ENCODE data around the gene SMIM1. TPM values are rescaled to one million over a fixed set of nuclear protein-coding genes. Genes with fewer than 3 reads are reported as not detected.
"Not testable (repeated sequence)": the region's sequence is repeated elsewhere in the genome, so short reads cannot be mapped to it uniquely, and the experiment has no call there.

The SMIM1 gene
- total RNA-seq, 2 donors from 2014 or later = 1.5 to 2.8 TPM

DNA sequence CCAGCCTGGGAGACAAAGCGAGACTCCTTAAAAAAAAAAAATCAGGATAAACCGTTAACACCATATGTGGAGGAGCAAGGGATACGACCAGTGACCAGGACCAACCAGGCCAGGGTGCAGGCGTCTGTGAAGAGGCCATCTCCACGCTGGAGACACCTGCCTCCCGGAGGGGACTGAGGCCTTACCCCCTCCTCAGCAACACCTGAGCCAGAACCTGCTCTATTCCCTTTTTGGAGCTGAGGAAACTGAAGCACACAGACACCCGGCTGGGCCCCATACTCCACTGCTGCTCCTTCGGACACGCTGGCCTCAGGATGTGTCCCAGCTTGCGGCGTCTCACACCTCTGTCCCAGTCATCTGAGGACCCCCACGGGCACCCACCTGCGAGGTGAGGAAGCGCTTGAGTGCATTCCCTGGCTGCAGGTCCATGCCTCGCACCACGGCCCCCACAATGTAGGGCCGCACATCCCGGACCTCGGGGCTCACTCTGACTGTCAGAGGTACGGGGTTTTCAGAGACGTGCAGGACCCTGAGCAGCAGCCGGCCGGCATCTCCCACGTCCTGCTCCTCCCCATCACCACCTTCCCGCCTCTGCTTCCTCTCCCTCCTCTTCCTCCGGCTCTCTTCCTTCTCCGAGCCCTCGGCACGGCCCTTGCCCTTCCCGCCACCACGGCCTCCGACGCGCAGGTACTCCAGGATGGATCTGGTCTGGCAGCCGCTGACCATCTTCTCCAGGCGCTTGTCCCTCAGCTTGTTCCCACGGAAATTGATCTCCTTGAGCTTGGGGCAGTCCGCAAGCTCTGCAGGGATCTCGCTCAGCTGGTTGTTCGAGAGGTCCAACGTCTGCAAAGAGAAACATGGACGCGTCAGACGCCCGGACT, 14.2 kb downstream of the SMIM1 start:
- Mint-ChIP-seq H3K4me3 (peak overlapping the region; percentile 67), H3K27ac (peak overlapping the region; percentile 88), H3K36me3 (ENCODE audit: low read depth) (peaks cover 67% of the 10 kb centered on the region), H3K27me3 (no peaks in the 10 kb centered on the region), H3K4me1 (peaks cover 16% of the 10 kb centered on the region), H3K9me3 (no peaks in the 10 kb centered on the region)
- ATAC-seq (replicated peaks) = no peak

DNA sequence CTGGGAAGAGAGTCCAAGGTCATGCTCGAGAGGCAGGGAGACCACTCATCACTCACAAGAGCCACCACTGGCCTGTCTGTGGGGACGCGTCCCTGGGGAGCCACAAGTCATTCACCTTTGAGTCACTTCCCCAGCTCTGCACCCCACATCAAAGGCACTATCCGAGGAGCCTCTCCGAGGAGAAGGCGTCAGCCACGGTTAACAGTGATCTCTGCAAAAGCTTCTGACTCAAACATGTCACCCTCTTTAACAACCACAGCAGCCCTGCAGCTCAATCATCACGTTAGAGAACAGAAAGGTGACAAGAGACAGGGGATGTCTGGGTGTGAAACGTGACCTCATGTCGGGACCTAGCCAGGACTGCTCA, 14.8 kb downstream of the SMIM1 start:
- peak overlapping the region; percentile 88 for H3K27ac Mint-ChIP-seq
- peaks cover 62% of the 10 kb centered on the region for H3K36me3 Mint-ChIP-seq (ENCODE audit: low read depth)
- H3K4me3 Mint-ChIP-seq = peak overlapping the region; percentile 67
- no peaks in the 10 kb centered on the region for H3K27me3 Mint-ChIP-seq
- H3K4me1 Mint-ChIP-seq = peaks cover 16% of the 10 kb centered on the region
- peak; percentile 98 for ATAC-seq (replicated peaks)
- no peaks in the 10 kb centered on the region for H3K9me3 Mint-ChIP-seq

DNA sequence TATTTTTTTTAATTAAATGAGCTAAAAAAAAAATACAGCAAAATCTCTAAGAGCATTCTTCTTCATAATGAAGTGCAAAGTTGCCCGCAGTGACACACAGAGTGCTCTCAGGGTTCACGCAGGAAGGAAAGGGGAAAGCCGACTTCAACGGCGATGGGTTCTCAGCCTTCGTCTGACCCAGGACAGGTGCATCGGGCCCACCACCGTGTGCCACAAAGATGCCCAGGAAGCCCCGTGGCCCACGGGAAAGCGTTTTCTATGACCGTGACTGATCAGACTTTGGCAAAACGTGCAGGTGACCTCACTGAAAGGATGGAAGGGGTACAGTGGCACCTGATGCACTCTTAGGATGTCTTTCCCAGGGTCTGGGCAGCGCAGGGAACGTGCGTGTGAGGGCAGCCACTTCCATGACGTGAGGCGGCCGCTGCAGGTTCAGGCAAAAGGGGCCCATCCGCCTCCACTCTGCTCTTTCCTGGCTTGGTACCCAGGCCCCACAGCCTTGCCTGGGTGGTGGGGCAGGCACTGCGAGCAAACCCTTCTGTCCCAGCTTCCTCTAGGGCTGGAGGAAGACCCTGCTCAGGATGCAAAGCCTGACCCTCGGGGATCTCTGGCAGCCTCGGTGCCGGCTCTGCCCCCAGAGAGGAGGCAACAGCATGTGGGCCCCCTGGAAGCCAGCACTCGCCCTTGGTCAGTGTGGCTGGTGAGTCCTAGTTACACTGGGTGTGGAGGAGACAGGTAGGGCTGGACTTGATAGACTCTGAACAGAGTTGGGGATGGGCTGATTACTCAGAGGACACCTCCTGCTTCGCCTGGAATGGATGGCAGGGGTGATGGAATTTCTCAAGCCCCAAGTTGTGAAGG, 15.4 kb downstream of the SMIM1 start:
- Mint-ChIP-seq H3K27me3 (no peaks in the 10 kb centered on the region), H3K4me3 (peak overlapping the region; percentile 67), H3K9me3 (no peaks in the 10 kb centered on the region), H3K27ac (peak overlapping the region; percentile 88), H3K36me3 (ENCODE audit: low read depth) (peaks cover 62% of the 10 kb centered on the region), H3K4me1 (peaks cover 16% of the 10 kb centered on the region)
- peak; percentile 45 for ATAC-seq (replicated peaks)

DNA sequence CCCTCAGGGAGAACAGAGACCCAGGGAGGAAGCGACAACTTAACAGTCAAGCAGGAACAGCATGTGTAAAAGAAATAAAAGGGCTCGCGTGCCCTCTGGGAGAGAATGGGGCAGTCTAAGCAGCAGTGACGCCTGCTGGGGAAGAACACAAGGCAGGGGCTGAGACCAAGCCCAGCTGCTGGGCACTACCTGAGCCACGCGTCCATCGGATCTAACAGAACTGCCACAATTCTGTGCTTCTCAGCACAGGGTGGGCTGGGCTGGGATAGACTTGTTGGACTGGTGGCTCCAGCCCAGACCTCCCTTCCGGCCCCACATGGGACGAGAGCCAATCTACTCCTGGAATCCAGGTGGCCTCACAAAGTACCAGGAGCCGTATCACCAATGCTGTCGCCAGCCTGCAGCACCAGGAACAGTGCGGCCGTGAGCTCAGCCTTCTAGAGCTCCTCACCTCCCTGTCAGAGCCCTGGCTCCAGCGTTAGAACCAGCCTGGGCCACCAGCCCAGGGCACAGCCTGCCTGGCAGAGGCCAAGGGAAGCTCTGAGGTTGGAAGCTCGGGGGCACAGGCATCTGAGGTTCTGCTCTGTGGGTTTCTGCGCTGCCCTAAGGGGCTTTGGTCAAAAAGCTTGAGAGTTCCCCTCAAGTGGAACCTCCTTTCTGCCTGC, 16.3 kb downstream of the SMIM1 start:
- H3K9me3 Mint-ChIP-seq = no peaks in the 10 kb centered on the region
- H3K4me3 Mint-ChIP-seq = no peak overlapping the region
- H3K27ac Mint-ChIP-seq = peak overlapping the region; percentile 88
- peaks cover 54% of the 10 kb centered on the region for H3K36me3 Mint-ChIP-seq (ENCODE audit: low read depth)
- no peak for ATAC-seq (replicated peaks)
- no peaks in the 10 kb centered on the region for H3K27me3 Mint-ChIP-seq
- H3K4me1 Mint-ChIP-seq = peaks cover 21% of the 10 kb centered on the region

DNA sequence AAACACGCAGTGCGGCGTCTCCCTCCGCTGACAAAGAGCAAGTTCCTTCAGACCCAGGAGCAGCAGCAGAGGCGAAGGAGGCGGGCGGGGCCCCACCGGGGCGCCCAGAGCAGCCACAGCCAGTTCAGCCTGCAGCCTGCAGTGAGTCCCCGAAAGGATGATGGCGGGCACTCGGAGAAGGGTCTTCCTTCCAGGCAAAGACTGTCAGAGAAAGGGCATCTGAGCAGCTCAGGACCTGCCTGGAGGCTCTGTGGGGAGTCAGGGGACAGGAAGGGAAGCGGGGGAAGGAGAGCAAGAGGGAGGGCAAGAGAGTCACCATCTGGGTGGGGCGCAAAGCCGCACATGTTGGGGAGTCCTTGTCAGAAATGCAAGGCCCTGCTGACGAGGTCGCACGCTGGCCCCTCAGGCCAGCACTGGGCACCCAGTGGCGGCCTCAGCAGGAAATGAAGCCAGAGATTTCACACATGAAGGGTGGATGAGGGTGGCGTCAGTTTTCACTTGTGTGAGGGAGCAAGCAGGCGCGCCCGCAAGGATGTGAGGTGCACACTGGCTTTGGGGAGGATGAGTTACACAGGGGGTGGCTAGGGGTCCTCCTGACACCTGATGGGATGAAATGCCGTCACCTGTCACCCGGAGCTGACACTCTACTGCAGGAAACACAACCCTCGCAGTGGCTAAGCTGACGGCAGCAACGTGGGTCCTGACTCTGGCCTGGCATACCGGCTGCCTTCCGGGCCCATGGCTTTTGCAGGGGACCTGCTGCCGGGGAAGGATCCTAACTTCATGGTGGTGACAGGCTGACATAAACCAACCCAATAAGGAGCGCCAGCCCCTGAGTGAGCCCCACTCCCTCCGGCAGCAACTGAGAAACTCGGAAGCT, 17.1 kb downstream of the SMIM1 start:
- Mint-ChIP-seq H3K27me3 (no peaks in the 10 kb centered on the region), H3K4me3 (no peak overlapping the region), H3K4me1 (peaks cover 21% of the 10 kb centered on the region), H3K27ac (no peak overlapping the region), H3K36me3 (ENCODE audit: low read depth) (peaks cover 46% of the 10 kb centered on the region), H3K9me3 (no peaks in the 10 kb centered on the region)
- no peak for ATAC-seq (replicated peaks)

DNA sequence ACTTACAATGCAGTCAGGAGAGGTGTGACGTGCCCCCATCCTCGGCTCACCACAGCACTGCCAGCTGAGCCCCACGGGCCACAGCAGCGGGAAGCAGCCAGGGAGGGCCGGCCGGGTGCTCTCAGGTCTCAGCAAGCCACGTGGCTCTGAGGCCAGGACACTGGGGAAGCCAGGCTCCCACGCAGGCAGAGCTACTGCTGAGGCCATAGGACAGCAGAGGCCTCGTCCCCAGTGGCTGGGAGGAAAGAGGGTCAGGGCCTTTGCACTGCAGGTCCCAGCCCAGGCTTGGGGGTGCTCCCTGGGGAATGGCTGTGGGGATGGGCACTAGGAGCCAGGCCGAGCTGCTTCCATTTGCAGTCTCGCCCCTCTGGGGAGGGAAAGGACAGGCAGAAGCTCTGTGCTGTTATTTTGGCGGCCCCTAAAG, 18.0 kb downstream of the SMIM1 start:
- H3K36me3 Mint-ChIP-seq (ENCODE audit: low read depth) = peaks cover 38% of the 10 kb centered on the region

DNA sequence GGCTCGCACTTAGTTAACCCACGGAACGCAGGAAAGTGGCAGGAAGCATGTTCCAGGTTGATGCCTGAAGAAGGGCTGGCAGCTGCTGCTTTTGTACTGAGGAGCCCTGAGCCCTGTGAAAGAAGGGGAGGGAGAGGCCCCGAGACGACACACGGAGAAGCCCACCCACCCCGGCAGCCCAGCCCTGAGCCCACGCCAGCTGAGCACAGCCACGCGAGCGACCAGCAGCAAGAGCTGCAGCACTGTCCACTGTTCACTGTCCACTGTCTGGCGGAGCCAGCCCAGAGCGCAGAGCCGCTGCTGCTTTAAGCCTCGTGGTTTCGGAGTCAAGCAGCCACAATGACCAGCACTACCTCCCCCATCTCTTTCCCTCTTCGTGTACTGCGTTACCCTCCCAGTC, 18.4 kb downstream of the SMIM1 start:
- no peak overlapping the region for H3K4me3 Mint-ChIP-seq
- H3K36me3 Mint-ChIP-seq (ENCODE audit: low read depth) = peaks cover 33% of the 10 kb centered on the region
- no peak for ATAC-seq (replicated peaks)
- H3K27ac Mint-ChIP-seq = no peak overlapping the region
- H3K4me1 Mint-ChIP-seq = peaks cover 21% of the 10 kb centered on the region
- no peaks in the 10 kb centered on the region for H3K27me3 Mint-ChIP-seq
- no peaks in the 10 kb centered on the region for H3K9me3 Mint-ChIP-seq

More for the DNA sequence above, 18.0 kb downstream of the SMIM1 start:
- Mint-ChIP-seq H3K4me1 (peaks cover 21% of the 10 kb centered on the region), H3K4me3 (no peak overlapping the region), H3K27ac (no peak overlapping the region), H3K27me3 (no peaks in the 10 kb centered on the region), H3K9me3 (no peaks in the 10 kb centered on the region)
- no peak for ATAC-seq (replicated peaks)

DNA sequence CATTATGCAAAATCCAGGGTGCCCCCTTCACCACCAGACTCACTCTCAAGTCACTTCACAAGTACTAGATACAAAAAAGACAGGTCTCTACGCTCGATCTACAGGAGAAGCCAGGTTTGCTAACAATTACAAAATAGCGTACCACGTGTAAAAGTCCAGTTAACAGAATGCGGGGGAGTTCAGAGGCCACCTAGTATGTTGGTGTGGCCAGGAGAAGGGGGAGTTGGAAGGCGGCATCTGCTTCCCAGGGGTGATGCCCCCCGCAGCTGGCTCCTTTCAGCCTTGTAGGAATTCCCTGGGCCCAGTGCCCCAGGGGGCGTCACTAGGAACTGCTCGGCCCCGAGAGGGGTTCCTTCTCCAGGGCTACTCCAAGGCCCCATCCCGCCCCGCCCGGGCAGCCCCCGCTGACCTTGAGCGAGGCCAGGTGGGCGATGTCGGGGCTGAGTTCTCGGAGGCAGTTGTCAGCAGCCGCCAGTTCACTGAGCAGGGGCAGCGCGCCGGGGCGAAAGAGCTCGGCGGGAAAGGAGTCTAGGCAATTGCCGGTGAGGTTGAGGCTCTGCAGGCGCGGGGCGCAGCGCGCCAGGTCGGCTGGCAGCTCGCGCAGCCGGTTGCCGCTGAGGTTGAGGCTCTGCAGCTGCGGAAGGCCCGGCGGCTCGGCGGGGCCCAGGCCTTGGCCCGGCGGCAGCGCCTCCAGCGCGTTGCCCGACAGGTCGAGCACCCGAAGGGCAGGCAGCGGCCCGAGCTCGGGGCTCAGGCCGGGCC, 23.1 kb downstream of the SMIM1 start:
- Mint-ChIP-seq H3K36me3 (ENCODE audit: low read depth) (peaks cover 19% of the 10 kb centered on the region), H3K4me3 (peak overlapping the region; percentile 93), H3K27me3 (no peaks in the 10 kb centered on the region), H3K4me1 (peaks cover 16% of the 10 kb centered on the region), H3K27ac (peak overlapping the region; percentile 54), H3K9me3 (no peaks in the 10 kb centered on the region)
- ATAC-seq (replicated peaks) = peak; percentile 12

DNA sequence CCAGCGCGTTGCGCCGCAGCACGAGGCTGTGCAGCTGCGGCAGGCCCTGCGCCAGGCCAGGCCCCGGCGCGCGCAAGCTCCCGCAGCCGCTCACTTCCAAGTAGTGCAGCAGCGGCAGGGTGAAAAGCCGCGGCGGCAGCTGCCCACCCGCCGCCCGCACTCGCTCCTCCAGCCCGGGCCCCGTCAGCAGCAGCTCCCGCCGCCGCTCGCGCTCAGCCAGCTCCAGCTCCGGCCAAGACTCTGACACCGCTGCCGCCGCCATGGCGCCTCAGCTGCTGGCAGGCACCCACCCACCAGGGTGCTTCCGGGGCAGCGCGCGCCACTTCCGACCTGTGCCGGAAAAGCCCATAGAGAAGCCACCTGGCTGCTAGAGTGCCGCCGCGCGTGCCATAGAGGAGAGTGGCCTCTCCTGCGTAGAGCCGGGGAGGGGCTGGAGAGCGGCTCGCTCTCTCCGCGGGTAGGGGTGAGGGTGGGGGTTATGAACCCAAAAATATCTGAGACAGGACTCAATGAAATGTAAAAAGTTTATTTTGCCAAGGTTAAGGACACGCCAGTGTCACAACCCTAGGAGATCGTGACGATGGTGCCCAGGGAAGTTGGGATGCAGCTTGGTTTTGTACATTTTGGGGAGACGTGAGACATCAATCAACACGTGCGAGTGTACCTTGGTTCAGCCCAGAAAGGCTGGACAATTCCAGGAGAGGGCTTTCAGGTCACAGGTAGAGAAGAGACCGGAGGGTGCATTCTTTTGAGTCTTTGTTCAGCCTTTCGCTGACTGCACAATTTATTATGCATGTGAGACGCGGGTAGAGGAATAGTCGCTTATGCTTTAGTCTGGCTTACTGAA, 23.9 kb downstream of the SMIM1 start, which contains the start of gene LRRC47:
LRRC47 (minus strand) TSS at position 284 of the 847 bp plus-strand sequence; CDS start at position 262, 22 bp downstream.
- H3K27me3 Mint-ChIP-seq = no peaks in the 10 kb centered on the region
- peaks cover 16% of the 10 kb centered on the region for H3K36me3 Mint-ChIP-seq (ENCODE audit: low read depth)
- ATAC-seq (replicated peaks) = peak; percentile 90
- H3K4me3 Mint-ChIP-seq = peak within 1 kb of the TSS; percentile 93
- peaks cover 19% of the 10 kb centered on the region for H3K4me1 Mint-ChIP-seq
- H3K27ac Mint-ChIP-seq = peak within 1 kb of the TSS; percentile 95
- no peaks in the 10 kb centered on the region for H3K9me3 Mint-ChIP-seq

DNA sequence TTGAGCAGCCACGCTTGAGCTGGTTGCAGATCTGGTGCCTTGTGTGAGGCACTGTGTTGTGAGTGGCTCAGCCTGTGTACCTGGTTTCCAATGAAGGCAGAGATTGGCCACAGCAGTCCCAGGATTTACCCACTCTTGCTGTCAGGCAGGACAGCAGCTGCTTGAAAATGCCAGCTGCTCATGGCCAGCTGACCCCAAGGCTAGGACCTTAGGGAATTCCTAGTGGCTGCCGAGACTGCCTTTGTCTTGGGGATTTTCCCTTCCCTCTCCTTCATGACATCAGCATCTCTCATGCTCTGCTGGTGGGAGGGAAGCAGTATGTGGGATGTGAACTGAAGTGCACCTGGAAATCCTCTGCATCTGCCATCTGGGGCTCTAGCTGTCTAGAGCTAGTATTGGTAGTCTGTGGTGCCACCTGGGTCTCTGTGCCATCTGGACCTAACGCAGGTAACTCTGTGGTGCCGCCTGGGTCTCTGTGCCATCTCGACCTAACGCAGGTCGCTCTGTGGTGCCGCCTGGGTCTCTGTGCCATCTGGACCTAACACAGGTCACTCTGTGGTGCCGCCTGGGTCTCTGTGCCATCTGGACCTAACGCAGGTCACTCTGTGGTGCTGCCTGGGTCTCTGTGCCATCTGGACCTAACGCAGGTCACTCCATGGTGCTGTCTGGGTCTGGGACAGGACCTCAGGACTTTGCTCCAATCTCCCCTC, 27.6 kb downstream of the SMIM1 start:
- peaks cover 8% of the 10 kb centered on the region for H3K27me3 Mint-ChIP-seq
- ATAC-seq (replicated peaks) = no peak
- peak overlapping the region; percentile 95 for H3K27ac Mint-ChIP-seq
- no peaks in the 10 kb centered on the region for H3K9me3 Mint-ChIP-seq
- H3K4me3 Mint-ChIP-seq = peak overlapping the region; percentile 72
- peaks cover 5% of the 10 kb centered on the region for H3K36me3 Mint-ChIP-seq (ENCODE audit: low read depth)
- H3K4me1 Mint-ChIP-seq = peaks cover 14% of the 10 kb centered on the region

DNA sequence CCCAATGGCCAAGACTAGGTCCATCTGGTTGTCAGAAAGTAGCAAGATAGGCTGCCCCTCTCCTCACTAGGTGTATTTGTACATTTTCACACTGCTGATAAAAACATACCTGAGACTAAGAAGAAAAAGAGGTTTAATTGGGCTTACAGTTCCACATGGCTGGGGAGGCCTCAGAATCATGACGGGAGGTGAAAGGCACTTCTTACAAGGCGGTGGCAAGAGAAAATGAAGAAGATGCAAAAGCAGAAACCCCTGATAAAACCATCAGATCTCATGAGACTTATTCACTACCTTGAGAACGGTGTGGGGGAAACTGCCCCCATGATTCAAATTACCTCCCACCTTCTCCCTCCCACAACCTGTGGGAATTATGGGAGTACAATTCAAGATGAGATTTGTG, 28.2 kb downstream of the SMIM1 start:
- Mint-ChIP-seq H3K4me1 (peaks cover 14% of the 10 kb centered on the region), H3K27ac (peak overlapping the region; percentile 95), H3K4me3 (peak overlapping the region; percentile 72)
- H3K27me3 Mint-ChIP-seq; ATAC-seq (replicated peaks); H3K36me3 Mint-ChIP-seq (ENCODE audit: low read depth); H3K9me3 Mint-ChIP-seq: not testable (repeated sequence)

Measured in activated T-helper 17 cell treated with anti-CD3 and anti-CD28 coated beads, Interleukin-2, amount 50 U/mL, for 72 hours (primary cell).